T-helper 1 cell (primary cell): ENCODE measurements around the gene ERP44.
A peak's percentile ranks its signal among the peaks of the same experiment; 100 is the strongest.
"Not testable (repeated sequence)": the region's sequence is repeated elsewhere in the genome, so short reads cannot be mapped to it uniquely, and the experiment has no call there.

Experiments used
- DNase-seq, 5 donors: peaks; one replicate each; pipeline ENCODE4 v3.0.0-alpha.2; 2012 to 2020
- total RNA-seq, 4 donors: gene quantifications; one replicate each; lab custom pipeline; 2026; lab: John Stamatoyannopoulos, UW

ERP44 gene
- total RNA-seq = 43.6 to 45.4 (median 44.7) reads per million in 4 donors

DNA sequence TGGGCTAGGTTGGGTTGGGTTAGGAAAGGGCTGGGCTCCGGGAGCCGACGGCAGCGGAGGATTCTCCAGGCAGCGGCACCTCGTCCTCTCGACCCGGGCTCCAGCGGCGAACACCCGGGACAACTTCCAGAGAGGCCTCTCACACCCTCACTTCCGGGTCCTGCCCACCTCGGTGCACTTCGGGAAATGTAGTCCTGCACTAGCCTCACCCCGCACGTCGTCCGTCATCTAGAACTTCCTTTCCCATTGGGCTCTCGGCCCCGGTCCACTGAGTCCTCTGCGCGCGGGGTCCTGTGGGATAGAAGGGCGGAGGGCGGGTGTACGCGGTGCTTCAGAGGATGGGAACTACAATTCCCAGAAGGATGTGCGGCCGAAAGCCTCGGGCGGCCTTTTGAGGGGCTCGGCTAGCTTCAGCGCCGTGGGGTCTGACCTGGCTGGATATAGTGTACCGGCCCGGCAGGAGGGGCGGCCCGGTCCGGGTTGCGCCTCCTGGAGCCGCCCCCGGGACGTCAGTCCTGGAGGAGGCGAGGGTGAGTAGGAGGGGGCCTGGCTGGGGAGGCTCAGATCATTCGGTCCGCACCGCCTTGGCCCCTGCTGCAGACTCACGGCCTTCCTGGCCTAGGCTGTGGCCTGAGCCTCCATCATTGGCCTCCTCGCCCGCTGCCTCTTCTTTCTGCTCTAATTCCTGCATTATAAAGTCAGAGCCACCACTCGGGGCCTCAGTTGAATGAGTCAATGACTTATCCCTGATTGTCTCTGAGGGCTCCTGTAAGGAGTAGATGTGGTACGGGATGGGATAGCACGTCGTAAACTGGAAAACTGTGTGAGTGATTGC is at the start of gene ERP44, which contains the start of gene INVS:
Gene ERP44 (minus strand): TSS at position 114 of the 835 bp plus-strand sequence. CDS start 160 bp downstream, outside the sequence.
Gene INVS (plus strand): TSS at position 357 of the 835 bp plus-strand sequence. CDS start 5,279 bp downstream, outside the sequence.
- DNase-seq = peak; percentile 94 to 98 (median 97)

GRCh38 chr9:100145976-100146375 is 47.2 kb upstream of the ERP44 start:
- not testable (repeated sequence) for DNase-seq

DNA sequence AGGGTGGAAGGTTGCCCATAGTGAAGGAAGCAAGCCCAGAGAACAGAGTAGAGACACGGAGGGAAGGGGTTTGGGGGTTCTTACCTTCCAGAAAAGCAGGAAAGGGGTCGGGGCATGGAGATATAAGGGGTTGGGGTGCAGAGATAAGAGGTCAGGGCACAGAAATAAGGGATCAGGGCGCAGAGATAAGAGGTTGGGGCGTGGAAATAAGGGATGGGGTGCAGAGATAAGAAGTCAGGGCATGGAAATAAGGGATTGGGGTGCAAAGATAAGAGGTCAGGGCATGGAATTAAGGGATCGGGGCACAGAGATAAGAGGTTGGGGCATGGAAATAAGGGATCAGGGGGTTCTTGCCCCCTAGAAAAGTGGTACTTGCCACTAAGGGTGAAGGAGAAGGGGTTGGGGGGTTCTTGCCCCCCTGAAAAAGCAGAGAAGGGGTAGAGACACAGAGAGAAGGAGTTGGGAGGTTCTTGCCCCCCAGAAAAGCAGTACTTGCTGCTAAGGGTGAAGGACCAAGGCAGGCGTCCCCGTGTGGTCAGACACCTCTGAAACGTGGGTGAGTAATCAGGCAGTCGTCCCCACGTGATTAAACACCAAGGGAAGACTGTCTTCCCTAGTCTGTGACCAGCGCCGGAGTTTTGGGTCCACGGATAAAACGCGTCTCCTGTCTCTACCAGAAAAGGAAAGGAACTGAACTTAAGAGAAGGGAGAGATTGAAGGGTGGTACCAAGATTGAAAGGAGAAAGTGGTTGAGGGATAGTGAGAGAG is 46.6 kb upstream of the ERP44 start:
- not testable (repeated sequence) for DNase-seq

- not testable (repeated sequence) for DNase-seq
These were observed 43.1 kb upstream of the ERP44 start for GRCh38 chr9:100141862-100142261.

- DNase-seq = not testable (repeated sequence)
These were observed 41.5 kb upstream of the ERP44 start for GRCh38 chr9:100140303-100140702.

DNA sequence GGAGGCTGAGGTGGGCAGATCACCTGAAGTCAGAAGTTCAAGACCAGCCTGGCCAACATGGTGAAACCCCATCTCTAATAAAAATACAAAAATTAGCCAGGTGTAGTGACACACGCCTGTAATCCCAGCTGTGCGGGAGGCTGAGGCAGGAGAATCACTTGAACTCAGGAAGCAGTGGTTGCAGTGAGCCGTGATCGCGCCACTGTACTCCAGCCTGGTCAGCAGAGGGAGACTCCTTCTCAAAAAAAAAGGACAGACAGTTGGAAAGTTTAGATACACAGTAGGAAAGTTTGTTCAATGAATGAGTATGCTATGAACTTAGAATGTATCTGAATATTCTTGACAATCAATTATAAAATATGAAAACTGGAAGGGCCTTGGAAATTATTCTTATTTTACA is 38.0 kb upstream of the ERP44 start:
- DNase-seq = not testable (repeated sequence)

GRCh38 chr9:100134731-100135130 is 35.9 kb upstream of the ERP44 start:
- no peak for DNase-seq

- DNase-seq = no peak
These were observed 33.2 kb upstream of the ERP44 start for GRCh38 chr9:100131875-100132430.

DNA sequence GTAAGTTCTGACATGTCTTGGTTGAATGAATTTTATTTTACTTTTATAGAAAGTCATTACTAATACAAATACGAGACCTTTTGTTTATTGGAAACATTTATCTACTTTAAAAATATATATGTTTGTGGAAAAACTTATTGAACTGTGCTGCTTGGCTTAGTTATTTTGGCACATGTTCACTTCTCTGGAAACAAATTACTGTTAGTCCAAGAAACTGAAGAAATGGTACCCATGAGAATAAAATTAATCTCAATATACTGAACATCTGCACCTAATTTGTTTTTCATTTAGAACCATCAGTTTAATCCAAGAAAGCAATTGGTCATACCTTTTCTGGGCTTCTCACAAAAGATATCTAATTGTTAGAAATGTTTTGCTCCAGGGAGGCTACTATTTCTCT is 32.4 kb upstream of the ERP44 start:
- no peak for DNase-seq

GRCh38 chr9:100129772-100130171 is 31.0 kb upstream of the ERP44 start:
- no peak for DNase-seq

DNA sequence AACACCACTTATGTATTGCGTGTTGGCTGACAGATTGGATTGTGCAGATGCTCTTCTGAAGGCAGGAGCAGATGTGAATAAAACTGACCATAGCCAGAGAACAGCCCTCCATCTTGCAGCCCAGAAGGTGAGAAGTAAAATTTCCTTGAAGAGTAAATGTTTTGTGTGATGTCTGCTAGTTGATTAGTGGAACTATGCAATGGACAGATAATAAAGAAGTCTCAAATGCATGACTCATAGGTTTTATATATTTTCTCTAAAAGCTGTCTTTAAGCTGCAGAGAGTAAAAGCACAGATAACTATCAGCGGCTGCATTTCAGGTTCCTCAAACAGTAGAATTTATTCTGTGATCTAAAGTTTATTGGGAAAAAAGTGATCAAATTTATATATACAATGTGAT is 27.6 kb upstream of the ERP44 start:
- no peak for DNase-seq

DNA sequence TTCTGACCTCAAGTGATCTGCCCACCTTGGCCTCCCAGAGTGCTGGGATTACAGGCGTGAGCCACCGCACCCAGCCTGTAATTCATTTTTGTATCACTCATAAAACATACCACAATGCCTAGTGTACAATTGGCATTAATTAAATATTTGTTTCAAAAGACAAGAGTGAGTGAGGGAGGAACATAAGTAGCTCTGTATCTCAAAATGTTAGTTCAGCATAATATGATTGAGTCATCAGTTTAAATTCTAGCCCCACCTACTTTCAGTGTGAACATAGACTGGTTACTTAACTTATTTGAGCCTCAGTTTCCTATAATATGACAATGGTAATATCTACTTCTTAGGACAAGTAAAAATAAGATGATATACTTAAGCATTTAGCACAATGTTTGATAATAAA is 27.1 kb upstream of the ERP44 start:
- no peak for DNase-seq

GRCh38 chr9:100125236-100125635 is 26.4 kb upstream of the ERP44 start:
- no peak for DNase-seq

DNA sequence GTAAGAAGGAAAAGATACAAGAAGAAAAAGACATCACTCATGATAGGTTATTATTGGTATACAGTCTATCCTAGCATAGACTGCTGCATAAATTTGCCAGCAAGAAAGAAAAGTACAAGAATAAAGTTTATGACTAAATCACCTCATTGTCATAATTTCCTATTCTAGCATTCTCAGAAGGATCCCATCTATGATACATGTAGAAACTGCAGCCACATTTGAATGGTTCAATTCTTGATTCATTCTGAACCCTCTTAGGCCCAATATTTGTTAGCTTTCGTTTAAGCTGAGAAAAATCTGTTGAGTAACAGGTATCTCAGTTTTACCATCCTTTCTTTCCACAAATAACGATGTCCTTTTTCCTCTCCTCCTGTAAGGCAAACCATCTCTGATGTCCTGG is 21.5 kb upstream of the ERP44 start:
- no peak for DNase-seq

DNA sequence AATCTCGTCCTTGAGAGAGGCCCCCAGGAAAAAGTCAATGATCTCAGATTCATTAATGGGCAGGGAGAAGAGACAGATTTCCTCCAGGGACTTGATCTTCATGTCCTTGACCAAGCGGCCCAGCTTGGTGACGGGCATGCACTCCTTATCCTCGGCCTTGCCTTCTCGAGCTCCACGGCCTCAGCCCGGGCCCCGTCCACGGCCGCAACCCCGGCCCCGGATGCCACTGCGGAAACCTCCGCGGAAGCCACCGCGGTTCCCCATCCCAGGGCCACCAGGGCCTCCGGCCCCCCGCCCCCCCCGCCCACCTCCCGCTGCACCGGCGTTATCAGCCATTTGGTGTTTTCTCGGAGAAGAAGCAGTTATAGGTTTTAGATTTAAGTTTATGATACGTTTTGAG is 18.5 kb upstream of the ERP44 start:
- no peak for DNase-seq

DNA sequence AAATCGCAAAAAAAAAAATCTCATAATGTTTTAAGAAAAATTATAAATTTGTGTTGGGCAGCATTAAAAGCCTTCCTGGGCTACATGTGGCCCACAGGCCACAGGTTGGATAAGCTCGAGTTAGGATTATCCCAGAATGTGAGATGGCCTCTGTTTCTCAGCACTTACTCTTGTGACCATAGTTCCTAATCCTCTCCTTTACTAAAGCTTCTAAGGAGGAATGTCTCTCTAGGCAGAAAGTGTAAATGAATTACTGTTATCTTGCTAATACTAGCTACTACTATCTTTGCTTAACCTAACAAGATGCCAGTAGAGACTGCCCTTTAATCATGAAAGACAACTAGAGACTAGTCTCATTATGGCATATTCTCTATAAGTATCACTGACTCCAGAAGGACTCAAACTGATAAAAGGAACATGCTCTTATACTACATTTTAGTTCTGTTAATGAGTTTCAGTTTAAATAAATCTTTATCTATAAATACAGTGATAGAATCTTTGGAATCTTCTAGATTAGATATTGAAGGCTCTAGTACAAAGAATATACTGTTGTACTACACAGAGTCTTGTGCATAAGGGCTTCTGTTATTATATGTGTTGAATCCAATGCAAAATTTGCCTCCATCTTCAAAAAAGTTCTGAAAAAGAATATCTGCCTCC is 14.0 kb upstream of the ERP44 start:
- no peak for DNase-seq

DNA sequence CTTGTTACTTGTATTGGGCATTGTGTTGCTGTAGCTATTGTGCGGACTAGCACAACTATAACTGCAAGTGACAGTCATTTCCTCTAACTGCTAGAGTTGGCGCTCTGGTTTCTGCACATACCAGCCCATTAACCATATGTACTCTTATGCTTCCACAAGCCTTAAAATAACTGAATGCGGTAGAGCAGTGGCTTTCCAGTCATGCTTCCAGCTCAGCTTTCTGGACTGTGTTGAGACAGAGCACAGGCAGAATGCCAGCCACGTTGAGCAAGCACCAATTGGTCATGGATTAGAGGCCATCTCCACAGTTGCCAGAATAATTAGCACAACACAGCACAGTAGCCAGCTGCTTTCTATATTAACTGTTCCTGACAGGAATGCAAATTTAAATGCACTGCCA is 12.4 kb upstream of the ERP44 start:
- DNase-seq = no peak

DNA sequence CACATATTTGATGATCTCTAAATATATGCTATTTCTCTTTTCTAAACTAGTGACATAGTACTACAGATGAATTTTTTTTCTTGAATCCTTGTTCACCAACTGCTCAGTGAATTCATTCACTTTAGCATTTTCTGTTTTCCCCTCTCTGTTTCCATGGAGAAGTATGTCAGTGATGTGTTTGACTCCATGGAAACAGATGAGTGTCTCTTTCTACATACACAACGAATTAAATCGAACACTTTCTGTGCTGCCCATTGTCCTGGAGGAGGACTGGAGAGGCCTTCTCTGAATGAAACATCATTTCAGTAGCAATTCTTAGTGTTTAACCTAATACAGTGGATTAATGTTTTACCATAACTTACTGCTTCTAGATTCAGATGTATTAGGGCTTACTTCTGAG is 9.8 kb upstream of the ERP44 start:
- no peak for DNase-seq

DNA sequence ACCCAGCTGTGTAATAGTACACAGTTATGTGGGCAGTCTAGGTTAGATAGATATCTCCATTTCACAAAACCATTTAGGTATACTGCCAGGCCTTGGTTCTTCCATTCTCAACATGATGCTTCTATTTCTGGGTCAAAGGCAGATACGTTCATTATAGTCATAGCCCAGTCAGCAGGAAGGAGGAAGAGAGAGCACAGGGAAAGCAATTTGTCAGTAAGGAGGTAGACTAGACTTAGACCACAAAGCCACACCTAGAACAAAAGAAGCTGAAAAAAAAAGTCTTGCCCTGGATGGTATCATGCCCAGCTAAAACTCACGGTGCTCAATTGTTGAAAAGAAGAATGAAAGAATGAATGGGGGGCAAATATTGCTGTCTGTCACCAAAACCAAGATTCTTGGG is 7.8 kb upstream of the ERP44 start:
- DNase-seq = no peak

DNA sequence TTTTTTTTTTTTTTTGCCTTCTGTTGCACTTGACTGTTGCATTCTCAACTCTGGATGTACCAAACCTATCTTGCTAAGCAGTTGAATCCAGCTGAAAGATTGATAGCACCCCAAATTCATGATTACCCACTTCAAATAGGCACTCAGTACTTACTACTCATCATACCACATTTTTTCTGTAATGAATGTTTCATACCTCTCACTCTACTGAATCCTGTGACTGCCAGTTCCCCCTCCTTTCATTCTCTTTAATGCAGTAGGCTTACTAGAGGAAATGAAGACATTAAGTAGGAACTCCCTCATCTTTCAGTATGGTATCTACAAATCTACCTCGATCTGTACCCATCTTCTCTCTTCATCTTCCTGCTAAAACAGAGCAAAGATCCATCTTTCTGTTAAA is 7.1 kb upstream of the ERP44 start:
- DNase-seq = no peak

DNA sequence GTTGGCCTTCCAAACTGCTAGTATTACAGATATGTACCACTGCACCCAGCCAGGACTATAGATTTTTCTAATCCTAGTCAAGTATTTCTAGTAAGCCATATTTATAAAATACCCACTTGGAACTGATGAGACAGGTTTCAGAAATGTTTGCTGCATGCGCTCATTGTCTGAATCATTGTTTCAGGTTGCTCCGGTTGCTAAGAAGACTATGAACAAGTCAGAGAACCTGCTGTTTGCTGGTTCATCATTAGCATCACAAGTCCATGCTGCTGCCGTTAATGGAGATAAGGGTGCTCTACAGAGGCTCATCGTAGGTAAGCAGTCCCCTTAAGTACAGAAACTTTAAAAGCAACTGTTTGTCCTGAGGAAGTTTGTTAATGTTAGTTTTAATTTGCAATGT is 5.5 kb upstream of the ERP44 start:
- no peak for DNase-seq

DNA sequence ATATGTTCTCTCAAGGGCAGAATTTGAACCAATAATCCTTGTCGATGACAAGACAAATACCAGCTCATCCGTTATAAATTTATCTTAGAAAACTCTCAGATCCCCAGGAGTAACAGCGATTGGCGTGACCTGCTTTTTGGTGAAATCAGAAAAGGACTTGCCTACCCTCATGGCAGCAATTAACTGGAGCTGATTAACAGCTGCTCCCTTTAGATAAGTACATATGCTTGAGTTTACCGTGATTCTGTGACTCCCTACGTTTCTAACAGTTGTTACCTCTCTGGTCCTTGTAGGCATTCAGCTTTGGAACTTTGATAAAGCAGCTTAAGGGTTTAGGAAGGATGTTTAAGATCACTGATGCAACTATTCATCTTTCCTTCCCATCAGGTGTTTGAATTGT is 2.8 kb upstream of the ERP44 start:
- DNase-seq = no peak

- DNase-seq = no peak
These were observed 1.4 kb upstream of the ERP44 start for GRCh38 chr9:100100146-100100667.
